NCI-H2107 treated with DMSO at 0.1 percent for 48 hours (cell line): Measurements from ENCODE around the gene PHACTR3.
"Not testable (repeated sequence)": the region's sequence is repeated elsewhere in the genome, so short reads cannot be mapped to it uniquely, and the experiment has no call there.

Source experiments
- DNase-seq: peaks from one replicate; lab custom pipeline; 2025; ENCODE audit not compliant: unreplicated experiment; lab: John Stamatoyannopoulos, UW

The PHACTR3 gene

DNA sequence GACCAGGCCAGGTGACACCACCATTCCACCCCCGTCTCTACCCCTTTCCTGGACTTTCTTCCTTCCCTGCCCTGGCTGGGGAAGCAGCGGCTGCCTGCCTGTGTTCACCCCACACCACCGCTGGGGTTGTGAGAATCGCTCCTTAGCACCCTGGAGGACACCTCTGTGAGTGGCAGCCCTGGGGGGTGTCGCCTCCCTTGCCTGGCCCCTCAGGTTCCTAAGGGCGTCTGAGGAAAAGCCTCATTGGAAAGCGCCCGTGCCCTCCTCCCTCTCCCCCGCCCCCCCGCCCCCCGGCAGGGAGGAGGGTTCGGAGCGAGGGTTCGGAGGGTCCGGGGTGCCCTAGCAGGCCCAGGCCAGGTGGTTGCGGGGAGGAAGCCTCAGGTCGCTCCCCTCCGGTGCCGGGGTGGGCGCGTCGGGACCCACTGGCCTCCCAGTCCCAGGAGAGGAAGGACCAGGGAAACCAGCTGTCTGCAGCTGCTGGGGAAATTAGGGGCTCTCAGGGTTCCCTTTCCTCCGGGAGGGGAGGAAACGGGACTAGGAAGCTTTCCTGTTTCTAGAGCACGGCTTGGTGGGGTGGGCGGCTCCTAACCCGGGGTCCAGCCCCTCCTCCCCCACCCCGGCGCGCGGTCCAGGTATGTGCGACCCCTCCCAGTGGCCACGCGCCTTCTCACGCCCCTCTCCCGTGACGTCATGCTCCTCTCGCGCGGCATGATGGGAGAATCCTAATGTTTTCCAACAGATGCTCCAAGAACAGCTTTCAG lies at the start of gene PHACTR3:
PHACTR3 (plus strand) TSS at position 760 of the 761 bp plus-strand sequence. CDS start 475 bp downstream, outside the sequence.
- no peak for DNase-seq

DNA sequence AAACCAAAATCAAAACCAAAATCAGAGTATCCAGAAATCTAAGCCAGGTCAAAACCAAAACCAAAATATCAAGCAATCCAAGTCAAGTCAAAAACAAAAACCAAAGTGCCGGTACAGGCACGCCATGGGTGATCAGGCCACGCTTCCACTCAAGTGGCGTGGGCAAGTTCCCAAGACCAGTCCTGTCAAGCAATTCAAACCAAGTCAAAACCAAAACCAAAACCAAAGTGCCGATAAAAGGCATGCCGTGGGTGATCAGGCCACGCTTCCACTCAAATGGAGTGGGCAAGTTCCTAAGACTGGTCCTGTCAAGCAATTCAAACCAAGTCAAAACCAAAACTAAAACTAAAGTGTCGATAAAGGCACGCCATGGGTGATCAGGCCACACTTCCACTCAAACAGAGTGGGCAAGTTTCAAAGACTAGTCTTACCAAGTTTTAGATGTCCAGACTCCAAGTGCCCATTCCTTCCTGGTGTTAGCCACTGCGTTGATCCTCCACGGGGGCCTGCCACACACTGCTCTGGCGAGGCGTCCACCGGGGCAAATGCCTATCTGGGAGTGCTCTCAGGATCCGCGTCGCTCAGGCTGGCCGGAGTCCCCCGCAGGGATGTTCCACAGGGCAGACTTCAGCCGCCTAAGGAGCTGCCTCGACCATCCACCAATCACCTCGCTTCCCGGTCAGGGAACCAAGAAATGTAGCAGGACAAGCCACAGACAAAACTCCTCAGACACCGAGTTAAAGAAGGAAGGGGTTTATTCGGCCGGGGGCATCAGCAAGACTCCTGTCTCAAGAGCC lies 46.4 kb upstream of the PHACTR3 start:
- DNase-seq = not testable (repeated sequence)

GRCh38 chr20:59559024-59559817 lies 45.1 kb upstream of the PHACTR3 start:
- DNase-seq = no peak

GRCh38 chr20:59559863-59560262 lies 44.5 kb upstream of the PHACTR3 start:
- no peak for DNase-seq

- no peak for DNase-seq
These were observed 43.6 kb upstream of the PHACTR3 start for GRCh38 chr20:59560588-59561227.

GRCh38 chr20:59561228-59561605 lies 43.1 kb upstream of the PHACTR3 start:
- DNase-seq = no peak

- DNase-seq = no peak
These were observed 42.6 kb upstream of the PHACTR3 start for GRCh38 chr20:59561614-59562277.

DNA sequence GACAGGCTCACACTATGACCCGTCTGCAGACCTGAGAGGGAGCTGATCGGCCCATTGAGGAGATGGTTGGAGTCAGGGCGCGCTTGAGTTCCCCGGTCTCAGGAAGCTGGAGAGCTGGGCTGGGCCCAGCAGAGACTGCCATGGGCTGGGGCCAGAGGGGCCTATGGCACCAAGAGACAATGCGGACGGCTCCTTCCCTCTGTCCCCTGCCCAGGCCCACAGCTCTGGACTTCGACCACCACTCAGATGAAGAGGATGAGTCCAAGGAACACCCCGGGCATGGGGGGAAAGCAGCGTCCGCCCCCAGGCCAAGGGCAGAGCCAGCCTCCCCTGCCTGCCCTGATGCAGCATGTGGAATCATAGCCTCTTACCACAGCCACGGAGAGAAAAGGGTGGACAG lies 40.2 kb upstream of the PHACTR3 start:
- DNase-seq = no peak

- DNase-seq = no peak
These were observed 39.4 kb upstream of the PHACTR3 start for GRCh38 chr20:59564943-59565342.

- no peak for DNase-seq
These were observed 38.4 kb upstream of the PHACTR3 start for GRCh38 chr20:59565768-59566461.

GRCh38 chr20:59566631-59567524 lies 37.5 kb upstream of the PHACTR3 start:
- DNase-seq = no peak

- no peak for DNase-seq
These were observed 36.5 kb upstream of the PHACTR3 start for GRCh38 chr20:59567585-59568508.

DNA sequence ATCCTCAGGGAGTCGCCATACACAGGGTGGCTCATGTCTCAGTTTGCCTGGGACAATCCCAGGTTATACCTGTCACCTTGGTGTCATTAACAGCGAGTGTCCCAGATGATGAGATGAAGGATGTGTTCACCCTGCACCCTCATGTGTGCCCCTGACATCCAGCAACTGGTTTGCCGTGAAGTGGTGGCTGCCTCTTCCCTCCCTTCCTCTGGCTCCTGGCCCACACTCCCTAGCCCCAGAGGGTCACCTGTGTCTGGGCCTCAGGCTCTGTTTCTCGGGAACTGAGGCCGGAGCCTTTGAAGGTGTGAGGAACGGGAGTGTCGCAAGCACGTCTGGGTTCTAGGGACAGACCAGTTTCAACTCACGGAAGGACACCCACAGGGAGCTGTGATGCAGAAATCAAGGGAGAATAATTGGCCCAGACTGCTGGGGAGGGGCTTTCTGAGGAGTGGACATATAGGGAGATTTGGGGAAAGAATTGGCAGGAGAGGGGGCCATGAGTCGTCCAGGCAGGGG lies 35.8 kb upstream of the PHACTR3 start:
- no peak for DNase-seq

- DNase-seq = no peak
These were observed 35.0 kb upstream of the PHACTR3 start for GRCh38 chr20:59569305-59569704.

- DNase-seq = no peak
These were observed 33.2 kb upstream of the PHACTR3 start for GRCh38 chr20:59571151-59571550.

- DNase-seq = no peak
These were observed 32.6 kb upstream of the PHACTR3 start for GRCh38 chr20:59571551-59572314.

DNA sequence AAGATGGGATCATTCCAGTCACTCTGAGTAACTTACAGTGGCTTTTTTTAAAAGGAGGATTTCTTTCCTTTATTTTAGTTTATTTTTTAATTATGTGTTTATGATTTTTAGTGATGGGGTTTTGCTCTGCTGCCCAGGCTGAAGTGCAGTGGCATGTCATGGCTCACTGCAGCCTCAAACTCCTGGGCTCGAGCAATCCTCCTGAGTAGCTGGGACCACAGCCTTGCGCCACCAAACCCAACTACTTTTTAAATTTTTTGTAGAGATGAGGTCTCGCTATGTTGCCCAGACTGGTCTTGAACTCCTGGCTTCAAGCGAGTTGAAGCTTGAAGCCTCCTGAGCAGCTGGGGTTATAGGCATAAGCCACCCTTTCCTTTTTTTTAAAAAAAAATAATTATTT lies 31.8 kb upstream of the PHACTR3 start:
- DNase-seq = no peak
